Hippocampal formation (tissue), 2 donors: ENCODE data around the gene PRRC2A.

ENCODE experiments used
- DNase-seq, 2 donors: peaks; one replicate each; lab custom pipeline; 2025; lab: John Stamatoyannopoulos, UW

The PRRC2A gene

GRCh38 chr6:31624070-31624469 lies 3.6 kb downstream of the PRRC2A start:
- no peak for DNase-seq

- DNase-seq = no peak
Measured at GRCh38 chr6:31626952-31627351, 6.4 kb downstream of the PRRC2A start.

- DNase-seq = no peak
Measured at GRCh38 chr6:31627690-31628287, 7.3 kb downstream of the PRRC2A start.

GRCh38 chr6:31629014-31629413 lies 8.5 kb downstream of the PRRC2A start:
- DNase-seq = no peak

- DNase-seq = no peak
Measured at GRCh38 chr6:31630177-31630934, 9.8 kb downstream of the PRRC2A start.

- no peak for DNase-seq
Measured at GRCh38 chr6:31631209-31631608, 10.7 kb downstream of the PRRC2A start.

- DNase-seq = no peak
Measured at GRCh38 chr6:31631681-31632278, 11.3 kb downstream of the PRRC2A start.

GRCh38 chr6:31632279-31632946 lies 11.9 kb downstream of the PRRC2A start:
- DNase-seq = no peak

- no peak for DNase-seq
Measured at GRCh38 chr6:31633447-31633846, 12.9 kb downstream of the PRRC2A start.

- no peak for DNase-seq
Measured at GRCh38 chr6:31634131-31634530, 13.6 kb downstream of the PRRC2A start.

GRCh38 chr6:31634969-31635575 lies 14.6 kb downstream of the PRRC2A start:
- no peak for DNase-seq

GRCh38 chr6:31636698-31637596 lies 16.4 kb downstream of the PRRC2A start:
- no peak for DNase-seq

- no peak for DNase-seq
Measured at GRCh38 chr6:31639043-31639442, 18.5 kb downstream of the PRRC2A start.

GRCh38 chr6:31639449-31639861 lies 18.9 kb downstream of the PRRC2A start:
- no peak for DNase-seq

GRCh38 chr6:31640612-31641011 lies 20.1 kb downstream of the PRRC2A start:
- no peak for DNase-seq

- DNase-seq = no peak
Measured at GRCh38 chr6:31641370-31641769, 20.9 kb downstream of the PRRC2A start.

- DNase-seq = no peak
Measured at GRCh38 chr6:31642798-31643570, 22.5 kb downstream of the PRRC2A start.

GRCh38 chr6:31643818-31644454 lies 23.4 kb downstream of the PRRC2A start:
- no peak for DNase-seq

GRCh38 chr6:31645325-31645724 lies 24.8 kb downstream of the PRRC2A start:
- DNase-seq = no peak
